Transverse colon (tissue), 4 donors: ENCODE results near the gene ENAH. TPM values are rescaled to one million over a fixed set of nuclear protein-coding genes. Genes with fewer than 3 reads are reported as not detected.

Experiments used
- DNase-seq: peaks from one replicate; pipeline ENCODE4 v3.0.0-alpha.2; 2019
- H3K27ac ChIP-seq, 4 donors: fragments of 200-600 bp; sonication (generic); 2 replicates each; pipeline ENCODE4 v1.5.1; 2016 to 2018; ENCODE audit warnings: inconsistent platforms in 4 of 4
- H3K27me3 ChIP-seq: fragments of 200-600 bp; sonication (generic); 2 replicates; pipeline ENCODE4 v1.5.1; 2017; ENCODE audit warnings: inconsistent platforms
- H3K36me3 ChIP-seq, 4 donors: fragments of 200-600 bp; sonication (generic); 2 replicates each; pipeline ENCODE4 v1.5.1; 2017 to 2019; ENCODE audit warnings: inconsistent platforms in 4 of 4
- H3K4me1 ChIP-seq, 4 donors: fragments of 200-600 bp; sonication (generic); 2 replicates each; pipeline ENCODE4 v1.5.1; 2017 to 2020; ENCODE audit warnings: inconsistent platforms in 4 of 4
- H3K4me3 ChIP-seq, 4 donors: fragments of 200-600 bp; sonication (generic); 1 replicate in 1 of 4; 2 replicates in 3 of 4; pipeline versions ENCODE4 v1.5.1 to v1.6.1; 2017 to 2019; ENCODE audit warnings: inconsistent platforms in 4 of 4
- H3K9me3 ChIP-seq, 2 donors: fragments of 200-600 bp; sonication (generic); 2 replicates each; pipeline ENCODE4 v1.5.1; 2017 to 2019; ENCODE audit warnings: inconsistent platforms in 2 of 2
- CTCF ChIP-seq, 5 experiments: fragments of 200-600 bp in 3 of 5; fragments of 450-650 bp in 2 of 5; sonication (generic) in 3 of 5; IDR thresholded peaks; 1 replicate in 2 of 5; 2 replicates in 3 of 5; pipeline ENCODE4 v1.5.1; 2016 to 2017; ENCODE audit warnings: antibody characterized with exemption in 5 of 5, inconsistent platforms in 3 of 5, mild to moderate bottlenecking in 2 of 5, moderate library complexity in 1 of 5
- EP300 ChIP-seq: sonication (generic); formaldehyde crosslinking; IDR thresholded peaks from one replicate; pipeline ENCODE4 v1.6.1; 2017; ENCODE audit warnings: antibody characterized with exemption, low read depth
- POLR2A ChIP-seq: fragments of 450-650 bp; IDR thresholded peaks from one replicate; pipeline ENCODE4 v1.6.1; 2016; ENCODE audit warnings: antibody characterized with exemption, mild to moderate bottlenecking, moderate library complexity
- POLR2AphosphoS5 ChIP-seq, 3 donors: sonication (generic); formaldehyde crosslinking; IDR thresholded peaks; one replicate each; pipeline ENCODE4 v1.6.1; 2016; ENCODE audit warnings: antibody characterized with exemption in 3 of 3
- WGBS, 2 donors: methylation state at CpG; one replicate each; pipeline ENCODE4 v1.1.5; 2018; ENCODE audit warnings: low coverage in 1 of 2; 5-methylcytosine and 5-hydroxymethylcytosine counted together
- in situ Hi-C, 4 donors: fragments of 200-750 bp; cut with MboI; loops; one replicate each; pipeline versions ENCODE4 v1.15.0 to v1.15.1; 2017; ENCODE audit warnings: low sequenced_read_pairs in 3 of 4, low pct_ligation_motif_present in 1 of 4, low pct_unique_long_range_greater_than_20kb in 1 of 4
- intact Hi-C: fragments of 100-400 bp; cut with DNase I; formaldehyde crosslinking; loops from one replicate; pipeline ENCODE4 v1.15.1; 2023; ENCODE audit warnings: low total_unique reads
- total RNA-seq, 4 donors: library from RNA; depleted of rRNA; stranded (reverse); fragments of >200 nt; gene quantifications; one replicate each; pipeline ENCODE4 v1.1.0, GENCODE V29; 2016

Gene ENAH
- total RNA-seq, 4 donors from 2014 or later, result 14.7 to 140 (median 33.9) TPM

- Histone ChIP-seq H3K27ac (no peak overlapping the region), H3K9me3 (peaks cover 3 to 6% of the 10 kb centered on the region in 2 donors), H3K27me3 (no peaks in the 10 kb centered on the region), H3K4me3 (no peak overlapping the region), H3K36me3 (no peaks in the 10 kb centered on the region), H3K4me1 (no peaks in the 10 kb centered on the region)
- WGBS, 2 donors, result 86 to 100% methylated on average over 1 to 3 of the region's 3 CpGs
- in situ Hi-C loops, result no loop called here
- DNase-seq, result no peak
- intact Hi-C loops, result loop anchor here (2.0 to 10.0 kb wide), 2 partner anchors 71 to 215 kb away; partner anchors contain the start of gene SRP9
- TF ChIP-seq POLR2AphosphoS5 (IDR thresholded peaks at IDR 0.05) (no peak), CTCF (IDR thresholded peaks at IDR 0.05) (no peak), POLR2A (no peak), EP300 (no peak)
Observed at GRCh38 chr1:225559902-225560301, 93.0 kb downstream of the ENAH start.

GRCh38 chr1:225559326-225559725, 93.6 kb downstream of the ENAH start:
- Histone ChIP-seq H3K27ac (no peak overlapping the region), H3K27me3 (no peaks in the 10 kb centered on the region), H3K4me1 (no peaks in the 10 kb centered on the region), H3K36me3 (no peaks in the 10 kb centered on the region), H3K9me3 (peaks cover 3 to 6% of the 10 kb centered on the region in 2 donors), H3K4me3 (no peak overlapping the region)
- 87 to 89% methylated on average over 1 to 2 of the region's 2 CpGs for WGBS, 2 donors
- intact Hi-C loops, result loop anchor here (10.0 kb wide), 1 partner anchor 215 kb away; the partner anchor contains the start of gene SRP9
- no peak for DNase-seq
- in situ Hi-C loops, result no loop called here
- TF ChIP-seq POLR2A, result no peak

- intact Hi-C loops, result loop anchor here (10.0 kb wide), 1 partner anchor 218 kb away; the partner anchor contains the start of gene SRP9
Observed at GRCh38 chr1:225556694-225557093, 96.2 kb downstream of the ENAH start.

GRCh38 chr1:225555821-225556220, 97.1 kb downstream of the ENAH start:
- no peak for DNase-seq
- intact Hi-C loops, result loop anchor here (10.0 kb wide), 1 partner anchor 219 kb away; the partner anchor contains the start of gene SRP9

More at GRCh38 chr1:225556694-225557093, 96.2 kb downstream of the ENAH start:
- TF ChIP-seq CTCF (IDR thresholded peaks at IDR 0.05) (no peak), POLR2A (no peak), EP300 (no peak), POLR2AphosphoS5 (IDR thresholded peaks at IDR 0.05) (no peak)
- Histone ChIP-seq H3K36me3 (no peaks in the 10 kb centered on the region), H3K27ac (no peak overlapping the region), H3K4me3 (no peak overlapping the region), H3K27me3 (no peaks in the 10 kb centered on the region), H3K4me1 (no peaks in the 10 kb centered on the region), H3K9me3 (peaks cover 3 to 6% of the 10 kb centered on the region in 2 donors)
- in situ Hi-C loops, result no loop called here
- 88 to 100% methylated on average over 1 of the region's 1 CpG for WGBS, 2 donors
- no peak for DNase-seq

More at GRCh38 chr1:225555821-225556220, 97.1 kb downstream of the ENAH start:
- Histone ChIP-seq H3K9me3 (peaks cover 3 to 6% of the 10 kb centered on the region in 2 donors), H3K36me3 (no peaks in the 10 kb centered on the region), H3K27me3 (no peaks in the 10 kb centered on the region), H3K27ac (no peak overlapping the region), H3K4me1 (no peaks in the 10 kb centered on the region), H3K4me3 (no peak overlapping the region)
- in situ Hi-C loops, result no loop called here
- WGBS, 2 donors, result 76 to 88% methylated on average over 4 of the region's 4 CpGs
- TF ChIP-seq CTCF (IDR thresholded peaks at IDR 0.05) (no peak), POLR2A (no peak), POLR2AphosphoS5 (IDR thresholded peaks at IDR 0.05) (no peak), EP300 (no peak)
